Right lobe of liver (tissue), 6 donors: ENCODE measurements around the gene KY. TPM values are rescaled to one million over a fixed set of nuclear protein-coding genes. Genes with fewer than 3 reads are reported as not detected.

Experiments used
- ATAC-seq, 4 donors: fragments of 200-7000 bp; cut with Tn5 transposase; one replicate each; pipeline ENCODE4 v1.9.1; 2020; ENCODE audit warnings: mild to moderate bottlenecking in 4 of 4, moderate library complexity in 4 of 4
- DNase-seq, 3 donors: peaks; one replicate each; pipeline ENCODE4 v3.0.0-alpha.2; 2020
- H3K27ac ChIP-seq, 3 donors: fragments of 200-600 bp; one replicate each; pipeline ENCODE4 v1.8.0; 2022
- H3K27me3 ChIP-seq, 2 donors: fragments of 200-600 bp; one replicate each; pipeline ENCODE4 v1.8.0; 2022
- H3K36me3 ChIP-seq, 4 donors: fragments of 200-600 bp; sonication (generic) in 1 of 4; one replicate each; pipeline versions ENCODE4 v1.5.1 to v1.8.0; 2017 to 2022; ENCODE audit warnings: control low read depth in 1 of 4
- H3K4me1 ChIP-seq, 4 donors: fragments of 200-600 bp; sonication (generic) in 1 of 4; one replicate each; pipeline versions ENCODE4 v1.5.1 to v1.8.0; 2017 to 2022; ENCODE audit warnings: control low read depth in 1 of 4
- H3K4me3 ChIP-seq, 3 donors: fragments of 200-600 bp; one replicate each; pipeline ENCODE4 v1.8.0; 2022
- H3K9me3 ChIP-seq, 4 donors: fragments of 200-600 bp; sonication (generic) in 1 of 4; one replicate each; pipeline versions ENCODE4 v1.5.1 to v1.8.0; 2017 to 2022; ENCODE audit warnings: control low read depth in 1 of 4
- POLR2A ChIP-seq: fragments of 450-650 bp; IDR thresholded peaks from one replicate; pipeline ENCODE4 v1.6.1; 2017; ENCODE audit warnings: antibody characterized with exemption, mild to moderate bottlenecking
- WGBS: methylation state at CpG from one replicate; pipeline ENCODE4 v1.1.6; 2018; ENCODE audit warnings: low coverage, low lambda C conversion rate; ENCODE audit not compliant: insufficient coverage; ENCODE audit errors: missing lambda C conversion rate; 5-methylcytosine and 5-hydroxymethylcytosine counted together
- intact Hi-C, 2 donors: fragments of 100-400 bp; cut with DNase I; formaldehyde crosslinking; loops; one replicate each; pipeline versions ENCODE4 v1.11.2 to v1.14.1; 2022
- total RNA-seq, 6 experiments: library from RNA; depleted of rRNA in 2 of 6; stranded (reverse); fragments of >200 nt in 2 of 6; fragmentation: NEBNext Ultra II Directional in 3 of 6; extraction: Animal tissue kit (Norgen Biotek cat#: 25700) in 3 of 6; gene quantifications; one replicate each; pipeline versions ENCODE4 v1.1.0 to v1.2.4, GENCODE V29; 2016 to 2023
- TF ChIP-seq, protein P1 (sequence below), 4 donors: fragments of 200-600 bp in 3 of 4; fragments of 450-650 bp in 1 of 4; IDR thresholded peaks; one replicate each; pipeline versions ENCODE4 v1.5.1 to v1.8.0; 2016 to 2022; ENCODE audit warnings: antibody characterized with exemption in 4 of 4, mild to moderate bottlenecking in 2 of 4
- donor health status: DM: no; HTN: yes; CAD: no.
- donor health status: DM: no; HTN: no; CAD: no.
- donor health status: DM: no; HTN: no; CAD: no.
- donor health status: DM: no; HTN: yes; CAD: no.
- donor health status: DM: no; HTN: yes; CAD: no.

Gene KY
- total RNA-seq, 6 experiments from 2014 or later: not detected

DNA sequence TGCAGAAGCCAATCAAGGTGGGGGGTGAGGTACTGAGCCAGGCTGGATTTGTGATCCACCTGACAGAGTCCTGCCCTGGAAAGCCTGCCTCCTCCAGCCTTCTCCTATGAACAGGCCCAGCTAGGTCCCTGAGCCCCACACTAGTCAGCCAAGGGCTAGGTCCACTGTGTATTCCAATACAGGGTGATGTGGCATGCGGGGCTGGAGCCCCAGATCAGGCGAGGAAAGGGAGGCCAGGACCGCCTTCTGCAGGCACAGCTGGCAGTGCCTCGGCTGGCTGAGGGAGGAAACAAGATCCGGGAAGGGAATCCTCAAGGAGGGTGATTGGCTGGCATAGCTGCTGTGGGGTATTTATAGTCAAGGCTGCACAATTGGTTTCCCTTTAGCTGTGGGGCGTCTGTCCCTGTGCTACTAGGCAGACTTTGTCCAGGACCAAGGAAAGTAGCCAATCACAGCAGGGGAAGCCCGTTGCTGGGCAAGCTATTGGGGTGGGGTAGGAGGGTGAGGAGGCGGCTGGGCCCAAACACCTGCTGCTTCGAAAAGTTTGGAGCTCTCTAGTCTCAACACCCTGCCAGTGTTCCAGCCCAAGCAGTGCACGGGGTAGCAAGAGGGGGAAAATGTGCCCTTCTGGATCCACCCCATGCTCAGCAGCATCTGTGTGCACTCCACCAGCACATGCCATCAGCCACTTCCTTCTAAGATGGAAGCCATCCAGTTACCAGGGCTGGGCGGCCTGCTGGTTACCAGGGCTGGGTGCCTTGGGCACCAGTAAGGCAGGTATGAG lies 5.9 kb downstream of the KY start:
- DNase-seq: no peak

DNA sequence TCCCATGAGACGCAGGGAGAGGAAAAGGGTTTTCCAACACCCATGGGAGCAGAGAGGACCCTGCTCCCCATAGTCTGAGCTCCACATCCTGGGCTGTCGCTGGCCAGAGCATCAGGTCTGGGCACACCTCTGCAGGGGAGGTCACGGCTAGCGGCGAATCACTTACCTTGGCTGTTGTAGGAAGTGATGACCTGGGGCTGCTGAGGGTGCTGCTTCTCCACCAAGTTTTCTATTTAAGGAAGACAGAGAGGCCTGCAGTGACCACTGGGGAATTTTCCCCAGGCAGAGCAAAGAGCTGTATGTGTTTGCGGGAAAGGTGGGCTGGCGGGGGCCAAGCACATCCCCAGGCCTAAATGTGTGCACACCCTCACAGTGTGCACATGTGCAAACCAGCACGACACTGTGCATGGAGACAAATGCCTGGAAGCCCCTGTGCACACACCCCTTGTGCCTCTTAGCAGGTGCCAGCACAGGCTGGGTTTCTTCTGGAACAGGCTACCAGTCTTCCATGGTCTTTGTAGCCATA lies 7.6 kb downstream of the KY start:
- no peaks in the 10 kb centered on the region for H3K9me3 ChIP-seq
- H3K36me3 ChIP-seq: no peaks in the 10 kb centered on the region
- no CpG with 5 or more reads among the region's 8 CpGs for WGBS
- DNase-seq (no peak), ATAC-seq (no peak)
- intact Hi-C loops: no loop called here
- no peak for TF ChIP-seq POLR2A
- TF ChIP-seq, protein P1, sequence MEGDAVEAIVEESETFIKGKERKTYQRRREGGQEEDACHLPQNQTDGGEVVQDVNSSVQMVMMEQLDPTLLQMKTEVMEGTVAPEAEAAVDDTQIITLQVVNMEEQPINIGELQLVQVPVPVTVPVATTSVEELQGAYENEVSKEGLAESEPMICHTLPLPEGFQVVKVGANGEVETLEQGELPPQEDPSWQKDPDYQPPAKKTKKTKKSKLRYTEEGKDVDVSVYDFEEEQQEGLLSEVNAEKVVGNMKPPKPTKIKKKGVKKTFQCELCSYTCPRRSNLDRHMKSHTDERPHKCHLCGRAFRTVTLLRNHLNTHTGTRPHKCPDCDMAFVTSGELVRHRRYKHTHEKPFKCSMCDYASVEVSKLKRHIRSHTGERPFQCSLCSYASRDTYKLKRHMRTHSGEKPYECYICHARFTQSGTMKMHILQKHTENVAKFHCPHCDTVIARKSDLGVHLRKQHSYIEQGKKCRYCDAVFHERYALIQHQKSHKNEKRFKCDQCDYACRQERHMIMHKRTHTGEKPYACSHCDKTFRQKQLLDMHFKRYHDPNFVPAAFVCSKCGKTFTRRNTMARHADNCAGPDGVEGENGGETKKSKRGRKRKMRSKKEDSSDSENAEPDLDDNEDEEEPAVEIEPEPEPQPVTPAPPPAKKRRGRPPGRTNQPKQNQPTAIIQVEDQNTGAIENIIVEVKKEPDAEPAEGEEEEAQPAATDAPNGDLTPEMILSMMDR (IDR thresholded peaks at IDR 0.05): no peak
- no peak overlapping the region for H3K4me3 ChIP-seq
- H3K4me1 ChIP-seq: no peaks in the 10 kb centered on the region
- no peaks in the 10 kb centered on the region for H3K27me3 ChIP-seq
- H3K27ac ChIP-seq: no peak overlapping the region

More for the DNA sequence above, 5.9 kb downstream of the KY start:
- ATAC-seq: no peak
- H3K9me3 ChIP-seq: no peaks in the 10 kb centered on the region
- H3K27ac ChIP-seq: no peak overlapping the region
- no peaks in the 10 kb centered on the region for H3K4me1 ChIP-seq
- TF ChIP-seq, protein P1 (IDR thresholded peaks at IDR 0.05): no peak
- no peak for TF ChIP-seq POLR2A
- H3K27me3 ChIP-seq: no peaks in the 10 kb centered on the region
- intact Hi-C loops: no loop called here
- H3K4me3 ChIP-seq: no peak overlapping the region
- 58% methylated on average over 2 of the region's 11 CpGs for WGBS
- no peaks in the 10 kb centered on the region for H3K36me3 ChIP-seq

DNA sequence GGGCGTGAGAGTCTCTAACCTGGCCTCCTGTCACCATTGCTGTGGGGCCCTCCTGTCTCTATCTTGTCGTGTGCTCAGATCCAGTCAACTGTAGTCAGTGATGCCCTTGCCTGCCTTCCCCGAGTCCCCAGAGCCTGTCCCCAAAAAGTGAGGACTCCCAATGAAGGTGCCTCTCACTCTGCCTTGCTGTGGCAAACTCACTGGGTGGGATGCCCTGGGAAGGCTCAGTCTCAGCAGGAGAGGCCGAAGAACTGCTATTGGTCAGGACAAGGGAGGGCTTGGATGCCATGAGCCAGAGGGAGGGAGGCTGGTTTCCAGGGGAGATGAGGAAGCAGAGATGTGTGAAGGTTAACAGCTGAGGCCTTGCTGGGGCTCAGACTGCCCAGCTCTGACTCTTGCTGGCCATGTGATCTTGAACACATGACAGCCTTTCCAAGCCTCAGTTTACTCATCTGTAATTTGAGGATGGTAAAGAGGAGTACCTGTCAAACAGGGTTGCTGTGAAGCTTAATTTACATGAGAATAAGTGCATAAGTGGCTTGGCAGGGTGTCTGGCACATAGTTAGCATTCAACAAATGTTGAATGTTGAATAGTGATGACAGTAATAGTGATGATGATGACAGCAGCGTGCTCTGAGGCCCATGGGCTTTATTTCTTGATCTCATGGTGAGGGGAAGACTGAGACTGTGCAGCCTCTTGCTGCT lies 8.2 kb downstream of the KY start:
- Histone ChIP-seq H3K36me3 (no peaks in the 10 kb centered on the region), H3K4me3 (no peak overlapping the region), H3K27ac (no peak overlapping the region), H3K4me1 (no peaks in the 10 kb centered on the region), H3K27me3 (no peaks in the 10 kb centered on the region), H3K9me3 (no peaks in the 10 kb centered on the region)
- TF ChIP-seq, protein P1 (IDR thresholded peaks at IDR 0.05): no peak
- TF ChIP-seq POLR2A: no peak
- DNase-seq (no peak), ATAC-seq (no peak)
- WGBS: 89% methylated on average over 3 of the region's 5 CpGs
- intact Hi-C loops: no loop called here

DNA sequence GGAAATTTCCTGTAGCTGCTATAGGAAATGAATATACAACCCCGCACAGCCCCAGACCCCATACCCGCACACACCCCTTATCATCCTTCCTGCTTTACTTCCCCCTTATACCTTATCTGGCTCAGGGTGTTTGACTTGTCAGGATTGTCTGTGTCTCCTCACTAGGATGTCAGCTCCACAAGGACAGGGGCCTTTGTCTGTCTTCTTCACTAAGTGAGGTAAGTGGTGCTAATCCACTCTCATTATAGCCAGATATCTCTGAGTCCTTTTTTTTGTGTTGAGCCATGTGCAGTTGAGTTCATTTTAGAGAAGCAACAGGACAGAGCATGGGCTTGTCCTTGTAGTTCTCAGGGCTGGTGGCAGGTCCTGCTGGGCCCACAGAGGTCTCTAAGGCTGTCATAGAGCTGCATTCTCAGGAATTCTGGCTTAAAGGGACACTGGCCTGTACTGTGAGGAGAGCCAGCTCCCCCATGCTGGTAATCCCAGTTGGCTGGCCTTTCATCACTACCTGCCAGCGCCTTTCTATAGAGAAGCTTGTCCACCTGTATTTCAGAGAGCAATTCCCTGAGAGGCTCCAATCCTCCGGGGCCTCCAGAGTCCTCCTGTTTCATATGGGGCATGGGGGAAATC lies 9.0 kb downstream of the KY start:
- no peaks in the 10 kb centered on the region for H3K36me3 ChIP-seq
- no peak for TF ChIP-seq POLR2A
- TF ChIP-seq, protein P1 (IDR thresholded peaks at IDR 0.05): no peak
- H3K9me3 ChIP-seq: no peaks in the 10 kb centered on the region
- DNase-seq: no peak
- no peaks in the 10 kb centered on the region for H3K27me3 ChIP-seq
- ATAC-seq: no peak
- no peak overlapping the region for H3K27ac ChIP-seq
- H3K4me3 ChIP-seq: no peak overlapping the region
- no peaks in the 10 kb centered on the region for H3K4me1 ChIP-seq
- intact Hi-C loops: no loop called here
- 86% methylated on average over 3 of the region's 4 CpGs for WGBS
